Left forelimb (tissue), 1 donor: Measurements from ENCODE around the gene HES1.
"Not testable (repeated sequence)": the region's sequence is repeated elsewhere in the genome, so short reads cannot be mapped to it uniquely, and the experiment has no call there.

ENCODE experiments used
- DNase-seq: peaks from one replicate; pipeline ENCODE4 v3.0.0-alpha.2; 2018; ENCODE audit warnings: low spot score

Gene HES1

GRCh38 chr3:194141415-194142155 lies 5.6 kb downstream of the HES1 start:
- peak; percentile 91 for DNase-seq

DNA sequence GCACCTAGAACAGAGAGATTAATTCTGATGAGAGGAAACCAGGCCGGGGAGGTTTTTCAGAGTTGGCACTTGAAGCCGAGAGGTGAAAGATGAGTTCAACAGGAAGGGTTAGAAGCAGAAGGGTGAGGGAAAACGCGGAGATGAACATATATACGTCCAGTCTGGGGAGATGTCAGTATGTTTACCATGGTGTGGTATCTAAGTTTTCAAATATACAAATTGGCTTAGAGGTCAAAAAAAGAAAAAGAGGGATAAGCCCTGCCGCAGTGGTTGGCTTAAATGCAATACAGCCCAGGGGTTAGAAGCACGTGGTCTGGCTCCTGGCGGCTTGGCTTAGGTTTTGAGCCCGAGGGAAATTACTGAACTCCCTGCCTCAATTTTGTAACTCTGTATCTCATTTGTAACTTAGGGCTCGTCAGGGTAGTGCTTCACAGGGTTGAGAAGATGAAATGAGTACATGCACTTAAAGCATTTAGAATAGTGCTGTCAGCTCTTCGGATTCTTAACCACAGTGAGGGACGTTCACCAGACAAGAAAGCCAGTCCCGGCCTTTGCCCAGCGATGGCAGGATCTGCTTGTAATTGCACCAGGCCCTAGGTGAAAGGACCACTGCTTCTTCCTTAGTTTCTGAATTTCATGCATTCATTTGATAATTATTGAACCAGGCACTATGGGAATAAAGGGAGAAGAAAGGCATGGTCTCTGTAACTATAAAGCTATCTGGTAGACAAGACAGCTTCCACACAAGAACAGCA lies 6.4 kb downstream of the HES1 start:
- no peak for DNase-seq

DNA sequence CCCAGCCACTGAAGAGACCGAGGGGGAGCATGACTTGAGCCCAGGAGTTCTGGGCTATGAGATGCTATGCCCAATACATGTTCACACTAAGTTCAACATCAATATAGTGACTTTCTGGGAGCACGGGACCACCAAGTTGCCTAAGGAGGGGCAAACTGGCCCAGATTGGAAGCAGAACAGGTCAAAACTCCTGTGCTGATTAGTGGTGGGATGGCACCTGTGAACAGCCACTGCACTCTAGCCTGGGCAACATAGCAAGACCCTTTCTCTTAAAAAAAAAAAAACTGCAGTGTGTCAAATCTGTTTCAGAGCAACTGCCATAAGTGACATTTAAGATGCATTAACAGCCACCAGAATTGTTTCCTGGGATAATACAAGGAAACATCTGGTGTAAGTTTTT lies 9.8 kb downstream of the HES1 start:
- no peak for DNase-seq

DNA sequence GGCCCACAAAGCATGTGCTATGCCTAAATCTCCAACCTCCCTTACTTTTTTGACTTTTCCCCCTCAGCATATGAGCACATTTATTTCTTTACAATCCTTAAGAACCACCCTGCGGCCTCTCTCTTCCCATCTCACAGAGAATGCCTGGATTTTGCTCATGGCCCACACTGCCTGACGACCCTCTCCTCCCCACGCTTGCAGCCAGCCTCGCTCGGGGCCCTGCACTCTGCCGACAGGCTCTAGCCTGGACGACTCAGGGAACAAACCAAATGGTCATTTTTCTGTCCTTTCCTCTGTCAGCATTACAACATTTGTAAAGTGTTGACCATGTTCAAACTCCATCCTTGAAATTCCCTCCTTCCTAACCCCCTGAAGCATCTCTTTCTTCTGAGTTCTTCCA lies 11.7 kb downstream of the HES1 start:
- no peak for DNase-seq

GRCh38 chr3:194148383-194148782 lies 12.4 kb downstream of the HES1 start:
- no peak for DNase-seq

GRCh38 chr3:194150252-194150934 lies 14.4 kb downstream of the HES1 start:
- DNase-seq = no peak

- DNase-seq = not testable (repeated sequence)
Observed at GRCh38 chr3:194150935-194151302, 15.0 kb downstream of the HES1 start.

GRCh38 chr3:194154346-194154745 lies 18.4 kb downstream of the HES1 start:
- no peak for DNase-seq

GRCh38 chr3:194156095-194156494 lies 20.1 kb downstream of the HES1 start:
- no peak for DNase-seq

DNA sequence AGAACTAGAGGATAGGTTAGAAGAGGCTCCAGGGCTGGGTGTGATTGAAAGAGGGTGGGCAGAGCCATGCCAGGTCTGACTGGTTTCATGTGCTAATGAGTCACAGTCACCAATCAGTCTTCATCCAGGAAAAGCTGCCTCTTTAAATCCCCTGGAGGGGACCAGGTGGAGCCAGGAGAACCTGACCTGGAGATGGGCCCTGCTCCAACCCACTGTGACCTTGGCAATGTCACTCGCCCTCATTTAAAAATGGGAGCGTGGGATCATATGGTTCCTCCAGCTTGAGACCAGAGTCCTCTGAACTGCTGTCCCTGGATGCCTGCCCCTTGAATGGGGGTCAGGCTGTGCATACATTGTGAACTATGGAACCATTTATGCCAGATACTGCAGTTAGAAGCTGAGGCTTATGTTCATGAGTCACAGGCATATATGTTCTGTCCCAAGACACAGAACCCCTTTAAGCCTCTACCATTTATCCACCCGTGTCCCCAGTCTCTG lies 23.0 kb downstream of the HES1 start:
- DNase-seq = no peak

DNA sequence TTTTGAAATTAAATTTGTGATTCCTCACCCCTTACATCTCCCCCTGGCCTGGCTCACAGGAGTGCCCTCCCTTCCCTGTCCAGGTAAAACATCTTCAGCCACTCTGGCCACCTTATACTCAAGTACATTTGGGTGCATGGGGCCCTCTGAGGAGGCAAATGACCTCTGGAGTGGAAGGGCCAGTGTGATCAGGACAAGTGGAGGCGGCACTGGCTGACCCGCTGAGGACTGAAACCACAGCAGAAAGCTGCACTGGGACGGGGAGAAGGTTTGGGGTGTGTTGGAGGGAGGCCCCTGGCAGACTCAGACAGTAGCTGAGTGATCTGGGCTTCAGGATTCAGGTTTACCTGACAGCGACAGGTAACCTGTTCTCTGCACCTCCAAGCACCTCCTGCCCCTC lies 24.2 kb downstream of the HES1 start:
- no peak for DNase-seq

DNA sequence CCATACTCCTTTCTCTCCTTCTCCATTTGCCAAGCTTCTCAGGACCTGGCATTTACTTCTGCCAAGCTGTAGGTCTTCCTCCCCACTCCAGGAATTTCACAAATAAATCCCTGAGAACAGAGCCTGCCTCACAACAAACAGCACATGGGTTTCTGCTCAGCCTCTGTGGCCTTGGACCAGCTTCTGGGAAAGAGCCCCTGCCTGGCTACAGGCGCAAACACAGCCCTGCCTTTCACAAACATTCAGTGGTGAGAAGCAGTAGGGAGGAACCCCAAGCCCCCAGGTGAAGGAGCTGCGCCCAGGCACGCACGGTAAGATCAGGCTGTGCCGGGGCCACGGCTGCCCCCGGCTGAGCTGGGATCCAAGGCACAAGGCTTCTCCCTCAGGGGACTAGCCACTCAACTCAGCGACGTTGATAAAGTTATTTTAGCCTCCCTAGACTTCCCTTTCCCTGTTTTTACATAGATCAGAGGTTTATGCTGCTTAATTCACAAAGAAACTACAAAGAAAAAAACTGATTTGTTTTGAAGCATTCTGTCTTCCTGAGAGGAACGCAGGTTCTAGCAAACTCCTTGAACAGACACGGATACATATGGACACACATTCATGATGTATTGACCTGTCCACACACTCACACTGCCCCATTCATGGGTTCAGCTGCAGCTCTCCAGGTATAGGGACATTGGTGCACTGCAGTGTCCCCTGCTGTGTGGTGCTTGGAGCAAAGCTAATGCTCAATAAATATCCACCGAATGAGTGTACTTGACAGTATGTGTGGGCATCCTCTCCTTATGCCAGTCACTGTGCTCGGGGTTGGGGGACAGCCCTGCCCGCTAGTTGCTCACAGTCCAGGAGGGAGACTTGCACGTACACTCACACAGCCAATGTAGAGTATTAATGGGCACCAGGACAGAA lies 25.4 kb downstream of the HES1 start:
- DNase-seq = no peak

DNA sequence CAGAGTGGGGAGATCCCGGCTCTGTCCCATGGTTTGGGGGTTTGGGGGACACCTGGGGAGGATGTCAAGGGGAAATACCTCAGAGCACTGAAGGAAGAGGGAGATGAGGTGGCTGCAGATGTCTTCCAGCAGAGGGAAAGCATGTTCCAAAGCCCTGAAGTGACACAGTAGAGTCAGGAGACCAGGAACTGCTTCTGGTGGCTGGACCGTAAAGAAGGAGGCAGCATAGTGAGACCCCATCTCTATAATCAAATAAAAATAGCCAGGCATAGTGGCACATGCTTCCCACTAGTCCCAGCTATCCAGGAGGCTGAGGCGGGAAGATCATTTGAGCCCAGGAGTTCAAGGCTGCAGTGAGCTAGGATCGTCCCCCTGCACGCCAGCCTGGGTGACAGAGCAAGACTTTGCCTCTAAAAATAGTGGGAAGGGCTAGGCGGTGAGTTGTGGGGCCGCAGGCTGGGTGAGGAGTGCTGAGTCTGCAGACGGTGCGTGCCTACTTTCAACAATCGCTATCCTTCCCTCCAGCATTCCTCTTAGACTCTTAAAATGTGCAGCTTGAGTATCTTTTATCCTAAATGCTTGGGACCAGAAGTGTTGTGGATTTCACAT lies 26.2 kb downstream of the HES1 start:
- DNase-seq = no peak

DNA sequence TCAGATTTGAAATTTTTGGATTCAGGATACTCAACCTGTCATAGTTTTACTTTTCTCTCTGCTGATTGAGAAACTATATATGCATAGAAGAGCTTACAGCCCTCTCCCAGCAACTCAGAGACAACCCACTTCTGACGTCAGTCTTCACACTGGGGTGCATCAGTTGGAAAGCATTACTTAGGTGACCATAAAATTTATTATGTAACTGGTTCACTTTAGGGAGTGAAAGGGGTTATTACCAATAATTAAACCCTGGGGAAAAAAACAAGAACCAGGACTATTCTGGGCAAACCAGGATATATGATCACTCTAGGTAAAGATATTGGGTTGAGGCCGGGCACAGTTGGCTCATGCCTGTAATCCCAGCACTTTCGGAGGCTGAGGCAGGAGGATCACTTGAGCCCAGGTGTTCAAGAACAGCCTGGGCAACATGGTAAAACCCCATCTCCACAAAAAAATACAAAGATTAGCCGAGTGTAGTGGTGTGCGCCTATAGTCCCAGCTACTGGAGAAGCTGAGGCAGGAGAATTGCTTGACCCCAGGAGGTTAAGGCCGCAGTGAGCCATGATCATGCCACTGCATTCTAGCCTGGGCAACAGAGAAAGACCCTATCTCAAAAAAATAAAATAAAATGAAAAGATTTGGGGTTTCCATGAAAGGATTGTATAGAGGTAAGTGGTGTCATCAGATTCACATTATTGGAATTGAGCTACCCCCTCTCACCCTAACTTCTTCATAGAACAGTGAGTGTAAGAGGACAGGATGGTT lies 27.1 kb downstream of the HES1 start:
- DNase-seq = no peak

- no peak for DNase-seq
Observed at GRCh38 chr3:194163697-194164096, 27.7 kb downstream of the HES1 start.

- DNase-seq = no peak
Observed at GRCh38 chr3:194164861-194165260, 28.9 kb downstream of the HES1 start.

- no peak for DNase-seq
Observed at GRCh38 chr3:194165271-194166018, 29.5 kb downstream of the HES1 start.

DNA sequence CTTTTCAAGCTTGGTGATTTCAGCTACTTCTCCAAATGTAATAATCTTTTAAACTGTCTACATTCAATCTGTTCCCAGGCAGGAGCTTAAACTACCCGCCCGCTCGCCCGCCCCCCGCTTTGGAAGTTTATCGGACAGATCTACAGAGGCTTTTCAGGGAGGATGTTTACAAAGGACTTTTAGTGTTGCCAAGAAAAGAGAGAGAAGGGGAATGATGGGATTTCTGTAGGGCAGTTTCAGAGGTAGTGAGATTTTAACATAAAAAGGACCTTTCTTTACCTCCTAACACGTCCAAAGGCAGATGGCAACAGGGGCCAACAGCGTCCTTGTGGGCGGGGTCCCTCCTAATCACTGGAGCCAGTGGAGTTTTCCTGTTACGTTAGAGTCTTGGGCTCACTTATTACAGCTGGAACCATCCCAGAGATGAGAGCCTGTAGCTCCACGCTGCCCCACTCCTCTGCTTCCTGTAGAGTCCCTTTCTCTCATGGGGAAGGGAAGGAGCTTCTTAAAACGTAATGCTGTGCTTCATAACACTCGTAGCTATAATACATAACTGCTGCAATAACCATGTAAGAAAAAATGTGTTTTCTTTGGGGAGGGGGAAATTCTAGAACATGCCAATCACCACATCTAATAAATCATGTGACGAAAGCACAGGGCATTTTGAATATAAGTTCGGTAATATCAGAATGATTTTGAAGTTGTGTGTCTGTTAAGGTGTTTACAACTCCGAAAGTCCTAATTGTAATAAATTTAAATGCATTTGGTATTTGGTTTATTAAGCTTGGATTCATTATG lies 30.9 kb downstream of the HES1 start:
- DNase-seq = no peak
